ENCODE data around the gene AQP2. TPM values are rescaled to one million over a fixed set of nuclear protein-coding genes. Genes with fewer than 3 reads are reported as not detected.
A peak's percentile ranks its signal among the peaks of the same experiment; 100 is the strongest.

Gene AQP2
- total and polyA plus RNA-seq, 2 donors (not counting 1 experiment from before 2014, with no cell fraction given) = not detected

DNA sequence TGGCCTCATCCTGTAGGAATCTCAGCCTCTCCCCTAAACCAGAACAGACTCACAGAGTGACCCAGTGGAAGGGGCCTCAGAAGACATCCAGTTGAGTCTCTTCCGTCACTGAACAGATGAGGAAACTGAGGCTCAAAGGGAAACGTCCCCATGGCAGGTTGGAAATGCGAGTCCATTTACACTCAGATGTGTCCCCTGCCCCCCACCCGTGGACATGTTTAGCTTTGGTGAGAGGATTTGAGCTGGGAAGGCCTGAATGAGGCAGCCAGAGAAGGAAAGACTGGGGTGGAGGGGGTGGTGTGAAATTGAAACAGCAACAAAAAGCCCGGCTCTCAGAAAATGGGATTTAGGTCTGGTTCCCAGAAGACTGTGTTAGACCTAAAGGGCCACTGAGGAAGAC, 48.6 kb upstream of the AQP2 start:
- peaks cover 44% of the 10 kb centered on the region for H3K27me3 Mint-ChIP-seq
- H3K4me3 ChIP-seq (ENCODE audit: control extremely low read depth in 1 of 5, extremely low read depth in 1 of 5, insufficient read depth in 1 of 5, low read depth in 2 of 5, low read length in 4 of 5) = no peak overlapping the region
- no peak overlapping the region for H3K27ac Mint-ChIP-seq
- H3K4me1 Mint-ChIP-seq = peaks cover 12% of the 10 kb centered on the region
- DNase-seq = no peak
- POLR2A ChIA-PET = no interaction called here
- intact Hi-C loops (cut with micrococcal nuclease) = no loop called here
- no peak for ATAC-seq (ENCODE audit: low read depth)
- H3K27me3 ChIP-seq (replicated peaks in 1 of 4; ENCODE audit: control extremely low read depth in 1 of 4, control insufficient read depth in 3 of 4, insufficient read depth in 4 of 4, low read length in 3 of 4) = peaks cover 0 to 32% (median 6%) of the 10 kb centered on the region in 4 experiments
- no peak overlapping the region for H3K4me2 ChIP-seq (replicated peaks; ENCODE audit: low read depth, low read length, poor library complexity, severe bottlenecking)
- H3K27ac ChIP-seq (ENCODE audit: low read length in 2 of 2) = no peak overlapping the region
- H3K9me3 Mint-ChIP-seq (ENCODE audit: insufficient read depth) = no peaks in the 10 kb centered on the region
- no peaks in the 10 kb centered on the region for H4K20me1 ChIP-seq (ENCODE audit: control insufficient read depth, insufficient read depth, low read length, poor library complexity, severe bottlenecking)
- H3K9me3 ChIP-seq (ENCODE audit: control extremely low read depth in 1 of 3, control insufficient read depth in 2 of 3, insufficient read depth in 1 of 3, low read length in 2 of 3) = no peaks in the 10 kb centered on the region
- H3K36me3 ChIP-seq (replicated peaks in 1 of 2; ENCODE audit: control extremely low read depth in 1 of 2, control insufficient read depth in 1 of 2, extremely low read depth in 1 of 2, insufficient read depth in 2 of 2, low read length in 1 of 2) = no peaks in the 10 kb centered on the region
- 73% methylated on average over 2 of the region's 5 CpGs for WGBS (ENCODE audit: insufficient coverage)
- H3K4me3 Mint-ChIP-seq = no peak overlapping the region
- no peak overlapping the region for H2AFZ ChIP-seq (ENCODE audit: insufficient read depth, low read depth, low read length, poor library complexity, severe bottlenecking)
- H3K9ac ChIP-seq (ENCODE audit: low read length) = no peak overlapping the region
- no peak for TF ChIP-seq EZH2 (IDR thresholded peaks at IDR 0.05; ENCODE audit: borderline replicate concordance, insufficient read depth, low read depth, low read length, poor library complexity, severe bottlenecking)
- TF ChIP-seq, protein P1, sequence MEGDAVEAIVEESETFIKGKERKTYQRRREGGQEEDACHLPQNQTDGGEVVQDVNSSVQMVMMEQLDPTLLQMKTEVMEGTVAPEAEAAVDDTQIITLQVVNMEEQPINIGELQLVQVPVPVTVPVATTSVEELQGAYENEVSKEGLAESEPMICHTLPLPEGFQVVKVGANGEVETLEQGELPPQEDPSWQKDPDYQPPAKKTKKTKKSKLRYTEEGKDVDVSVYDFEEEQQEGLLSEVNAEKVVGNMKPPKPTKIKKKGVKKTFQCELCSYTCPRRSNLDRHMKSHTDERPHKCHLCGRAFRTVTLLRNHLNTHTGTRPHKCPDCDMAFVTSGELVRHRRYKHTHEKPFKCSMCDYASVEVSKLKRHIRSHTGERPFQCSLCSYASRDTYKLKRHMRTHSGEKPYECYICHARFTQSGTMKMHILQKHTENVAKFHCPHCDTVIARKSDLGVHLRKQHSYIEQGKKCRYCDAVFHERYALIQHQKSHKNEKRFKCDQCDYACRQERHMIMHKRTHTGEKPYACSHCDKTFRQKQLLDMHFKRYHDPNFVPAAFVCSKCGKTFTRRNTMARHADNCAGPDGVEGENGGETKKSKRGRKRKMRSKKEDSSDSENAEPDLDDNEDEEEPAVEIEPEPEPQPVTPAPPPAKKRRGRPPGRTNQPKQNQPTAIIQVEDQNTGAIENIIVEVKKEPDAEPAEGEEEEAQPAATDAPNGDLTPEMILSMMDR (IDR thresholded peaks at IDR 0.05) = no peak
- no peaks in the 10 kb centered on the region for H3K79me2 ChIP-seq (ENCODE audit: control insufficient read depth, insufficient read depth, low read length)
- CTCF ChIA-PET = interaction anchor here (0.9 kb wide), 1 partner anchor 65 kb away, joined by 3 read pairs; no protein-coding TSS in a partner anchor
- H3K4me1 ChIP-seq (ENCODE audit: control insufficient read depth in 2 of 2, insufficient read depth in 2 of 2, low read length in 2 of 2) = peaks cover 11% of the 10 kb centered on the region in 2 donors

DNA sequence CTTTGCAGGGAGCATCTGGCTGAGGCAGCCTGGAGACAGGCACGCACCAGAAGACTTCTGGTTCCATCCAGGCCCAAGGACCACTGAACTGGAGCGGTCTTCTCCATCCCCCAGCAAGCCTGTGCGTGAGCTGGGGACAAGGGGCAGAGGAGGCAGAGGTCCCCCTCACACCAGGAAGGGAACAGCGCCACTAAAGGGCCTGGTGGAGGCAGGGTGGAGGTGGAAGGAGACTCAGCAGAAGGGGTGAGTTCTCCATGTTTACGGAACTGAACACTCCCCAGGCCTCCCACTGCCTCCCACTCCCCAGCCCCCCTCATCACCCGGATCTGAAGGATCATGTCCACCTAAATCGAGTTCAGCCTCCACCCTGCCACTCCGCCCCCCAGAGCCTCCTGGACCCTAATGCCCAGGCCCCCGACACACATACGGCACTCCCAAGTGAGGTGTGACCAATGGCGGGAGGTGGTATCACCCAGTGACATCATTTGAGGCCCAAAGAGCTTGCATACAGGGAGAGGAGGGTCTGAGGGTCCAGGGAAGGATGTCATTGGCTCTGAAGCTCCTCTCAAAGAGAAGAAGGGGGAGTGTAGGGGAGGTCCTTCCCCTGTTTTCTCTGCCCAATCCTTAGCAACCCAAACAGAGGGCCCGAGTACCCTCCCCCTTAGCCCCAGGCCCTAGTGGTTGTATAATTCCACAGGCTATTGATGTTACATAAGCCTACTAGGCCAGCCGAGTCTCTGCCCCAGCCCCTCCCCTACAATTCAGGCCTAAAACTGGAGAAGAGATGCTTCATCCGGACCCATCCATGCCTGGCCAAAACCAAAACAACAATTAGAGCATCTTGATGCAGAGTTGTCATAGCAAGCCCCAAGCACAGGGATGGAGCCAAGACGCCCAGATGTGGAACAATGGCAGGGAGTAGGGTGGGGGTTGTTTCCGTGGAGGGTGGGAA, 47.9 kb upstream of the AQP2 start:
- Histone ChIP-seq H2AFZ (ENCODE audit: insufficient read depth, low read depth, low read length, poor library complexity, severe bottlenecking) (no peak overlapping the region), H3K79me2 (ENCODE audit: control insufficient read depth, insufficient read depth, low read length) (no peaks in the 10 kb centered on the region), H3K4me2 (replicated peaks; ENCODE audit: low read depth, low read length, poor library complexity, severe bottlenecking) (no peak overlapping the region), H3K4me1 (ENCODE audit: control insufficient read depth in 2 of 2, insufficient read depth in 2 of 2, low read length in 2 of 2) (peaks cover 11% of the 10 kb centered on the region in 2 donors), H4K20me1 (ENCODE audit: control insufficient read depth, insufficient read depth, low read length, poor library complexity, severe bottlenecking) (no peaks in the 10 kb centered on the region), H3K4me3 (ENCODE audit: control extremely low read depth in 1 of 5, extremely low read depth in 1 of 5, insufficient read depth in 1 of 5, low read depth in 2 of 5, low read length in 4 of 5) (no peak overlapping the region), H3K9ac (ENCODE audit: low read length) (no peak overlapping the region), H3K9me3 (ENCODE audit: control extremely low read depth in 1 of 3, control insufficient read depth in 2 of 3, insufficient read depth in 1 of 3, low read length in 2 of 3) (no peaks in the 10 kb centered on the region), H3K27ac (ENCODE audit: low read length in 2 of 2) (no peak overlapping the region), H3K36me3 (replicated peaks in 1 of 2; ENCODE audit: control extremely low read depth in 1 of 2, control insufficient read depth in 1 of 2, extremely low read depth in 1 of 2, insufficient read depth in 2 of 2, low read length in 1 of 2) (no peaks in the 10 kb centered on the region), H3K27me3 (replicated peaks in 1 of 4; ENCODE audit: control extremely low read depth in 1 of 4, control insufficient read depth in 3 of 4, insufficient read depth in 4 of 4, low read length in 3 of 4) (peaks cover 0 to 30% (median 6%) of the 10 kb centered on the region in 4 experiments)
- Mint-ChIP-seq H3K4me1 (peaks cover 12% of the 10 kb centered on the region), H3K27me3 (peaks cover 44% of the 10 kb centered on the region), H3K9me3 (ENCODE audit: insufficient read depth) (no peaks in the 10 kb centered on the region), H3K27ac (no peak overlapping the region), H3K4me3 (peak overlapping the region; percentile 68)
- ChIA-PET CTCF (interaction anchor here (0.6 to 0.9 kb wide), 2 partner anchors 64 to 584 kb away, joined by 3 read pairs; no protein-coding TSS in a partner anchor), POLR2A (no interaction called here)
- WGBS (ENCODE audit: insufficient coverage) = 94% methylated on average over 10 of the region's 16 CpGs
- ATAC-seq (ENCODE audit: low read depth) = no peak
- DNase-seq = no peak
- no peak for TF ChIP-seq EZH2 (IDR thresholded peaks at IDR 0.05; ENCODE audit: borderline replicate concordance, insufficient read depth, low read depth, low read length, poor library complexity, severe bottlenecking)
- TF ChIP-seq, protein P1 (IDR thresholded peaks at IDR 0.05) = no peak
- intact Hi-C loops (cut with micrococcal nuclease) = no loop called here
